ENCODE measurements around the gene FCHSD2.

Gene FCHSD2

DNA sequence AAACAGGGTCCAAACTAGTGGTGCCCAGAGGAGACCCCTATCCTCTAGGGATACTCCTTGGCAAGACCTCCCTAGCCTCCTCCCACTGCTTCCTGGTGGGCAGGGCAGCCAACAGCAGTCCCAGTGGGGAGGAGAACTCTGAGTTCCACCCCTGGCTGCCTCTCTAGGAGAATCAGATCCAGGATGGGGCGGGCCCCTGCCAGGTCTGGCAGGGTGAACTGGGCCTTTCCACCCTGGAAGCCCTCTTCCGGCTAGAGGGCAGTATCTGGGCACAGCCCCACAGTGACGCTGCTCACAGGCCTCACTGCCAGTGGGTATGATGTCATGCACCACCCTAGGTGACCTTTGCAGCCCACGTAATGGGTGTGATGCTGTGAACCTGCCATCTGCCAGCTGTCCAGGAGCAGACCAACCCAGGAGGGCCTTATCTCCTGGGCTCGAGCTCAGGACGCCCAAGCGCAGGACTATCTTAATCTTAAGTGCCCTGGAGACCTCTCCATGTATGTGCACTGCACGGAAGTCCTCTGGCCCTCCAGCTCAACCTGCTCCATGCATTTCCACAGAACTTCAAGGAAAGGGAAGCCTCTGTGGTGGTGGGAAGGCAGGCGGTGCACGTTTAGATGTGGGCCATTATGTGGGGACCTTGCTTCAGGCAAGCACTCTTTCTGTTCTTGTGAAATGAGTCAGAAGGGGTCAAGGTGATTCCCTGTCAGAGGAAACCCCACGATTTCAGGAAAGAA is 31.8 kb upstream of the FCHSD2 start:
- TF ChIP-seq, protein P1, sequence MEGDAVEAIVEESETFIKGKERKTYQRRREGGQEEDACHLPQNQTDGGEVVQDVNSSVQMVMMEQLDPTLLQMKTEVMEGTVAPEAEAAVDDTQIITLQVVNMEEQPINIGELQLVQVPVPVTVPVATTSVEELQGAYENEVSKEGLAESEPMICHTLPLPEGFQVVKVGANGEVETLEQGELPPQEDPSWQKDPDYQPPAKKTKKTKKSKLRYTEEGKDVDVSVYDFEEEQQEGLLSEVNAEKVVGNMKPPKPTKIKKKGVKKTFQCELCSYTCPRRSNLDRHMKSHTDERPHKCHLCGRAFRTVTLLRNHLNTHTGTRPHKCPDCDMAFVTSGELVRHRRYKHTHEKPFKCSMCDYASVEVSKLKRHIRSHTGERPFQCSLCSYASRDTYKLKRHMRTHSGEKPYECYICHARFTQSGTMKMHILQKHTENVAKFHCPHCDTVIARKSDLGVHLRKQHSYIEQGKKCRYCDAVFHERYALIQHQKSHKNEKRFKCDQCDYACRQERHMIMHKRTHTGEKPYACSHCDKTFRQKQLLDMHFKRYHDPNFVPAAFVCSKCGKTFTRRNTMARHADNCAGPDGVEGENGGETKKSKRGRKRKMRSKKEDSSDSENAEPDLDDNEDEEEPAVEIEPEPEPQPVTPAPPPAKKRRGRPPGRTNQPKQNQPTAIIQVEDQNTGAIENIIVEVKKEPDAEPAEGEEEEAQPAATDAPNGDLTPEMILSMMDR (IDR thresholded peaks at IDR 0.05; ENCODE audit: low read length, missing control alignments), result no peak
- no peak overlapping the region for H3K4me3 ChIP-seq (replicated peaks; ENCODE audit: low read depth, low read length)
- no peak for DNase-seq (ENCODE audit: low read depth)

DNA sequence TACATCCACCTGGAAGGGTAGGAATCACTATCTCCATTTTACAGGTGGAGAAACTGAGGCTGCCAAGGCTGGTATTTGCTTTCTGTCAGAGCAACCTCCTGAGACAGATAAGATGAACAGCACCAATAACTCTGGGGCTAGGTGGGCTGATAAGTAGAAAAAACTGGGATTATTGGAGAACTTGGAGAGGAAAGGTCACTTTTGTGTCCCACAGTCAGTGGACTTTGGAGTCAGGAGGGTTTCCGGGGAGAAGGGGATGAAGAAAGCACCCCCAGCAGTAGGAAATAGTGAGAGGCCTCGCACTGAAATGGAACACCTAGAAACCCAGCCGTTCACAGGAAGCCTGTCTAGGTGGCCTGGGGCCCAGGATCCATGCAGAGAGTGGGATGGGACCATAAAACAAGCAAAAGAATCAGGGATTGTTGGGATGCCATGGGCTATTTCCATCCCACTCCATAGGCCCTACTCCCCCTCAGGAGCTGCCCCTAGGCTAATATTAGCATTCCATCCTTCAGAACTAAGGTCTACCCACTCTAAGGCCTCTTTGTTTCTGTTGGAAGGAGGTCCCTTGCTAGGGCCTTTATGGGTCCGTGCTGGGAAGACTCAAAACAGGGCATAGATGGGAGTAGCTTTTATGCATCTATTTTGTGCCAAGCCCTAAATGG is 31.0 kb upstream of the FCHSD2 start:
- H3K4me3 ChIP-seq (replicated peaks; ENCODE audit: low read depth, low read length), result no peak overlapping the region
- TF ChIP-seq, protein P1 (IDR thresholded peaks at IDR 0.05; ENCODE audit: low read length, missing control alignments), result no peak
- no peak for DNase-seq (ENCODE audit: low read depth)

DNA sequence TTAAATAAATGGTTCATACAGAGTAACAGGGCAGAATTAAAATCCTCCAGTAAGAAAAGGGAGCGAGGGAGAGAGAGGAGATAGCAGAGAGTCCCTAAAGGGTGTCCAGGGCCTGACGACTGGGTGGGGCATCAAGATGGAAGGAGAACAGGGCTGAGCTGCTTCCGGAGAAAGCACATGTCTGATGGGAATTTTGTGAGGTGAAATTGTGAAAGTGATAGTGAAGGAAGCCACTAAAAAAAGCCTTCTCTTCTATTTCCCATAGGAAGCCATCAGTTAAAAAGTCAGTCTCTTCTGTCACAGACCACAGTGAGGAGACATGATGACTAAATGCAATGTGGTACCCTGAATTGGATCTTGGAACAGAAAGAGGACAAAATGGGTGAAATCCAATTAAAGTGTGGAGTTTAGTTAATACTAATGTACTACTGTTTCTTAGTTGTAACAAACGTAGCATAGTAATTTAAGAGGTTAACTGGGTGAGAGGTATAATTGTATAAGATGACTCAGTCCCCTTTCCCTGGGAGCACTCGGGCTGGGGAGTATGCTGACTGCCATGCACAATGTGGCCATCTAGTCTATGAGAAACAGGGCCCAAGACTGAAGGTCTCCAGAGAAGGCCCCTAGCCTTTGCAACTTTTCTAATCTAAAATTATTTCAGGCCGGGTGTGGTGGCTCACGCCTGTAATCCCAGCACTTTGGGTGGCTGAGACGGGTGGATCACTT is 29.5 kb upstream of the FCHSD2 start:
- H3K4me3 ChIP-seq (replicated peaks; ENCODE audit: low read depth, low read length), result no peak overlapping the region
- DNase-seq (ENCODE audit: low read depth), result no peak
- TF ChIP-seq, protein P1 (IDR thresholded peaks at IDR 0.05; ENCODE audit: low read length, missing control alignments), result no peak

DNA sequence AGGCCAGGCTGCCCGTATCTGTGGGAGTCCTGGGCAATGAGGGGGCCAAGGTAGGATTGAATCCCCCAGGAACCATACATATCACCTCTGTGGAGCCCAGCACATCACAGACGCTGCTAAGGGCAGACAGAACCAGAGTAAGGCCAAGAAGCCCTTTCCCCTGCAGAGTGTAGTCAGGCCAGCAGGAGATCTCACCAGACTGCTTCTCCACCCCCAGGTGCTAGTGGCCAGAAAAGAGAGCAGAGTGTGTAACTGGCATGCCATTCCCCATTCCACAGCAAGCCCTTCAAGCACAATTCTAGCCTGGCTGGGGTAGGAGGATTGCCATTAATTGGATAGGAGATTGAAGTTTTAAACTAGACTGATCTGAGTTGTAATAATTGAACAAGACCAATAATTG is 28.0 kb upstream of the FCHSD2 start:
- no peak for DNase-seq (ENCODE audit: low read depth)
- no peak overlapping the region for H3K4me3 ChIP-seq (replicated peaks; ENCODE audit: low read depth, low read length)
- TF ChIP-seq, protein P1 (IDR thresholded peaks at IDR 0.05; ENCODE audit: low read length, missing control alignments), result no peak

DNA sequence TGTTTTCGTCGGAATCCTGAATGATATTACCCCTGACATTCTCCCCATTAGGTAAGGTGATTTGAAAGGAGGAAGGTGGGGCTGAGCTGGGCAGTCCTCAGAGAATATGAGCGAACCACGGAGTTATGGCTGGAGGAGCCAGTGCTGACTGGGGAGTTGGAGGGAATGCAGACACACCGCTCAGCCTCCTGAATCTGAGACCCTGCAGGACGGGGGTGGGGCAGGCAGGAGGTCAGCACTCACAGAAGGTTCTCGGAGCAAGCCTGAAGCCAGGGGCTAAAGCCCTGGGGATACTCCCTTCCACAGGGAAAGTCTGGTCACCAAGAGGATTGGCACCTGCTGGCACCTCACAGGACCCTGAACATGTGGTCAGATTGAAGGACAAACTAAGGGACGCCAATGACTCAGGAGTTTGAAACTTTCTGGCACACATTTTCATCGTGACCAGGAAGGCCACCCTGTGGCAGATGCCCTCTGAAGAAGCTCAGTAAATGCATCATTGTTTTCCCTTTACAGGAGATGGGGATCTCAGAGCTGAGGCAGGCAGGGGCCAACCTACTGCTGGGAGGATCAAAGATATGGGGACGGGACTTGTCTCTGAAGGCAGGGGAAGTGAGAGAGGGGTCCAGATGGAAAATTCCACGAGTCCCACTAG is 26.9 kb upstream of the FCHSD2 start:
- no peak overlapping the region for H3K4me3 ChIP-seq (replicated peaks; ENCODE audit: low read depth, low read length)
- TF ChIP-seq, protein P1 (IDR thresholded peaks at IDR 0.05; ENCODE audit: low read length, missing control alignments), result no peak
- DNase-seq (ENCODE audit: low read depth), result no peak

DNA sequence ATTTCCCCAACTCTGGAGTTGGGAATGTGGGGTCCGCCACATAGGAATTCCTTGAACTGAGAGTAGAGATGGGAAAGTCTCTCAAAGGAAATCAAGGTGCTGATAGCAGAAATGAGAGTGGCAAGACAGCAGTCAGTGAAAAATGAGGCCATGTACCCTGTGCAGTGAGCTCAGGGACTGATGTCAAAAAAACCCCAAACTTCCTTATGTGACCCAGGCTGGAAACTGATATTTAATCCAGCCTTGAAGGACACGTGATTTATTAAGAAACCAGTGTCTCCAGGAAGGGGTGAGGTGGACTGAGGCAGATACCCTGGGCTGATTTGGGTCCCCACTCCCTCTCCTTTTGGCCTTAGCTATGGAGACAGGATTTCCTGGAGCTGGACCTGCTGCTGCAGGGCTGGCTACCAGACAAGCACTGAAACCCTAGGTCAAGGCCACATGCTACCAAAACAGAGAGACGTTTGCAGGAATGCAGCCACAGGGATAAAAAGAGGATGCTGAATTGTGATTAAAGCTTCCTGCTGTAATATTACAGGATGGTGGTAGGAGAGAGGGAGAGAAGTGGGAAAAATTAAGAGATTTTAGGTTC is 25.3 kb upstream of the FCHSD2 start:
- TF ChIP-seq, protein P1 (IDR thresholded peaks at IDR 0.05; ENCODE audit: low read length, missing control alignments), result no peak
- DNase-seq (ENCODE audit: low read depth), result no peak
- no peak overlapping the region for H3K4me3 ChIP-seq (replicated peaks; ENCODE audit: low read depth, low read length)

Data from fibroblast of pulmonary artery (primary cell).